HG02571 (cell line): Measurements from ENCODE around the gene MAFF.
"Not testable (repeated sequence)": the region's sequence is repeated elsewhere in the genome, so short reads cannot be mapped to it uniquely, and the experiment has no call there.

Source experiments
- ATAC-seq: cut with Tn5 transposase; IDR thresholded peaks from one replicate; pipeline ENCODE4 v1.9.1; 2021; ENCODE audit warnings: mild to moderate bottlenecking, moderate library complexity; ENCODE audit not compliant: unreplicated experiment

Gene MAFF

DNA sequence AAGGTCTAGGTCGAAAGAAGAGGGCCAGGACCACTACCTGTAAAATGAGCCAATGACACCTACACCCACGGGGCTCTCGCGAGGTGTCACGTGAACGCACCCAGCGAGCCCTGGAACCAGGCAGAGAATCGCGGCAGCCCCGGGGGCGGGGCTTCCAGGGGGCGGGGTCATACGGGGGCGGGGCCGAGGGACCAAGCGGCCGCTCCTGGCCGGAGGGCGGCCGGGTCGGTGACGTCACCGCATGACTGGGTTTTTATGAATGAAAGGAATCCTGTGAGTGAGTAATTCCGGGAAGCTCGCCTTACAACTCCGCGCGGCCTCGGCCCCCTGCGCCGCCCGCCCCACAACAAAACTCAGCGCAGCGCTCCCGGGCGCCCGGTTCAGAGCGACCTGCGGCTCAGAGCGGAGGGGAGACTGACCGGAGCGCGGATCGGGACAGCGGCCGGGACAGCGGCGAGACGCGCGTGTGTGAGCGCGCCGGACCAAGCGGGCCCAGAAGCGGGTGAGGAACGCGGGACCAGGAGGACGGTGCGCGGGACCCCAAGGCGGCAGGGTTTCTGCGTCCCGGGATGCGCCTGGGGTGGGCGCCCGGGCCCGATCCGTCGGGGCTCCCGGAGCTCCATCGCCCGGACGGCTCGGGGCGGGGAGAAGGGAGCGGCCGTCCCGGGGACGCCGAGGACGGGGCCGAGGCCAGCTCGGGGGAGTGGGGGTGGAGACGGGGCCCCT lies at the start of gene MAFF:
Gene MAFF, plus strand, starts transcription at position 284 of the 726 bp plus-strand sequence. CDS start 11,860 bp downstream, outside the sequence.
- ATAC-seq = peak; percentile 47

DNA sequence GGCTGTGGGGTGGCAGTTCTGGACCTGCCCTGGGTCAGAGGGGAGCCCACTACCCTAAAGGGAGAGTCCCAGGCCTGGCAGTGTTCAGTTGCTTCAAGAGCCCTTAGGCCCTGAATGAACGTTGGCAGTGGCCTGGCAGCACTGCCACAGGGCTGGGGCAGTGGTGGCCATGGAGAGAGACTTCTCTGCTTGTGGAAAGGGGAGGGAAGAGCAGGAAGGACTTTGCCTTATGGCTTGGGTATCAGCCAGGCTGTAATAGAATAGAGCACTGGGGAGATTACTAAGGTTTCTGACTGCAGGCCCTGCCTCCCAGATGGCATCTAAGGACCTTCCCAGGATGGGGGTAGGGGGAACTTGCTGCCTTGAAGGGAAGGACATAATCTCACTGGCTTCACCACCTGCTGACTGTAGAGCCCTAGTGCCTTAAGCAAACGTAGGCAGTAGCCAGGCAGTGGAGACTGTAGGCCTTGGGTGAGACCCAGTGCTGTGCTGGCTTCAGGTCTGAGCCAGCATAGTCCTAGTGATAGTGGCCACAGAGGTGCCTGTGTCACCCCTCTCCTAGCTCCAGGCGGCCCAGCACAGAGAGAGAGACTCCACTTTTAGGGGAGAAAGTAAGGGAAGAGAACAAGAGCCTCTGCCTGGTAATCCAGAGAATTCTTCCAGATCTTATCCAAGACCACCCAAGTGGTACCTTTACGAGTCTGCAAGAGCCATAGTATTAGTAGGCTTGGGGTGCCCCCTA lies 47.8 kb upstream of the MAFF start:
- ATAC-seq = no peak

DNA sequence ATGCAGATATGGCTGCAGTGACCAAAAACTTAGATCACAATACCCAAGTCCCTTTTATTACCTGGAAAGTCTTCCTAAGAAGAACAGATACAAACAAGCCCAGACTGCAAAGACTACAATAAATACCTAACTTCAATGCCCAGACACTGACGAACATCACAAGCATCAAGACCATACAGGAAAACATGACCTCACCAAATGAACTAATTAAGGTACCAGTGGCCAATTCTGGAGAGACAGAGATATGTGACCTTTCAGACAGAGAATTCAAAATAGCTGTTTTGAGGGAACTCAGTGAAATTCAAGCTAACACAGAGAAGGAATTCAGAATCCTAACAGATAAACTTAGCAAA lies 47.3 kb upstream of the MAFF start:
- ATAC-seq = not testable (repeated sequence)

DNA sequence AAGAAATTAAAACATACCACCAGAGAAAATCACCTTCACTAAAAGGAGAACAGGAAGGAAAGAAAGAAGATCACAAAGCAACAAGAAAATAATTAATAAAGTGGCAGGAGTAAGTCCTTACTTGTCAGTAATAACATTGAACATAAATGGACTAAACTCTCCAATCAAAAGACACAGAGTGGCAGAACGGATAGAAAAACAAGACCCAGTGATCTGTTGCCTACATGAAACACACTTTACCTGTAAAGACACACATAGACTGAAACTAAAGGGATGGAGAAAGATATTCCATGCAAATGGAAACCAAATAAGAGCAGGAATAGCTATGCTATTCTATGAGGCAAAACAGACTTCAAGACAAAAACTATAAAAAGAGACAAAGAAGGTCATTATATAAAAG lies 46.1 kb upstream of the MAFF start:
- ATAC-seq = no peak

DNA sequence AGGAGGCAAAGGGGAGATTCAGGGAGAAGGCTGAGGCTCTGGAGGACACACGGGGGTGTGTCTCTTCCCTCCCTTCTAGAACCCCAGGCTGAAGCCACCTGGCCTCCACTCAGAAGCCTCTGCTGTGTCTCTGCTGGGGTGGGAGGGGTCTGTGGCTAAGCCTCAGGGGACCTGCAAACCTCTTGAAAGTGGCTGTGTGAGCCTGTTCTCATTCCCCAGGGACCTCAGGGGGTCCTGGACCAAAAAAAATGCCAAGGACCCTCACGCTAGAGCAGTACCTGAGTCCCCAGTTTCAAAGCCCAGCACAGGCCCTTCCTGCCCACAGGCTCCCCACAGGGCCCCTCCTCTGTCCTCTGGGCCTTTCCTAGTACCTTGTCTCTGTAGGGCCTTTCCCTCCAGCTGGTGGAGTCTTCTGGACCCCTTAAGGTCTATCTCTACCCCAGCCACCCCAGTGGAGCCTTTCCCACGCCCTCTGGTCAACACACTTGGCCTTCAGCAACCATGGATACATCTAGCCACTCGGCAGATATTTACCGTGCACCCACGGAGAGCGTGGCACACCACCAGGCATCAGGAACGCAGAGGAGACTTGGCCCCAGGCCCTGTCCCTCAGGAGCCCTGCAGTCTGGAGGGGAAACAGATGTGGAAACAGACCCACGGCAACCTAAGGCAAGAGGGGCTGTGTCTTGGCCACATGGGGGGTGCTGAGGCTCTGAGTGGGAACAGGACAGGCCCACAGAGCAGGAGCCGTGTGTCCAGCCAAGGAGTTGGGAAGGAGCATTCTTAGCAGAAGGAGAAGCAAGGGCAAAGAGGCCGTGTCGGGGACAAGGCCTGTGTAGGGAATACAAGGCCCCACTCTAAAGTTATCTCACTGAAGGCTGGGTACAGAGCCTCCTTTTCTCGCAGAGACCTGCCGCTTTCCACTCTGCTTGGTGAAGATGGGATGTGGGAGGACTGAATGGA lies 38.6 kb upstream of the MAFF start:
- ATAC-seq = no peak

DNA sequence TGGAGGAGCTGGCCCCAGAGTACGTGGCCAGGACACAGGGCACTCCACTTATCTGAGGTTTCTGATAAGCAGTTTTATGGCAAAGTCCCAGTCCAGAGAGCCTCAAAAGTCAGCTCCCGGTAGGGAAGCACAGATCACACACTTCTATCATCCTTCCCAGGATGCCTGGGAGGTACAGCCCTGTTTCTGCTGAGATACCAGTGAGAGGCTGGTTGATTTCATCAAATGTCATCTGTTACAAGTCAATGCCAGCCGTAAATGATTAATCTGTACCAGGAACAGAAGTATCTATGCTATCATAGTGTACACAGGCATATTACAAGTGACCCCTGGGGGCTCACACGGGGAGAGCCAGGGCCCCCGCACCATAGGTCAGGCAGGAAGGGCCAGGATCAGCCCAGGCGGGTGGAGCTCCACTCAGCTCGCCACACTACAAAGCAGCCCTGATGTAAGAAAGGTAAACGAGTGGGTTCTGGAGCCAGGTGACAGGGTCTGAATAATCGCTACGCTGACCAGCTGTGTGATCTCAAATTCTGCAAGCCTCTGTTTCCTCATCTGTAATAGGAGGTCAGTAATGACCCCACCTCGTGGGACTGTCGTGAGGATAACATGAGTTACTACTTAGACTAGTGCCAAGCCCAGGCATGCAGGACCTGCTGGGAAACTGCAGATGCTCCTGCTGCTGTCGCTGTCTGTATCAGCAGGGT lies 37.8 kb upstream of the MAFF start:
- ATAC-seq = no peak

DNA sequence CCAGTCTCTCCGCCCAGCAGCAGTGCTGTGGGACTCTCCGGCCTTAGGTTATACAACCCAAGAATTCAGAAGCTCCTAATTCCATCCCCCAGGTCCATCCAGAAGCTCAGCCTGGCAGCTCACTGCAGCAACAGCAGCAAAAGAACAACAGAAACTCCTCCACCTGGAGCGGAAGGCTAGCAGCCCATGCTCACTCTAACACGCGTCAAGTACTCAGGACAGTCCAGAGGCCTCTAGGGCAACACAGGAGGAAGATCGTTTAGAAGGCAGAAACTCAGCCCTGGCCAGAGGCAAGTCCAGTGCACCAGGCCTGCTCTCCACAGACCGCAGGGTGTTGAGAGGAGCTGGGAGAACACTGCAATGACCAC lies 37.3 kb upstream of the MAFF start:
- ATAC-seq = no peak

DNA sequence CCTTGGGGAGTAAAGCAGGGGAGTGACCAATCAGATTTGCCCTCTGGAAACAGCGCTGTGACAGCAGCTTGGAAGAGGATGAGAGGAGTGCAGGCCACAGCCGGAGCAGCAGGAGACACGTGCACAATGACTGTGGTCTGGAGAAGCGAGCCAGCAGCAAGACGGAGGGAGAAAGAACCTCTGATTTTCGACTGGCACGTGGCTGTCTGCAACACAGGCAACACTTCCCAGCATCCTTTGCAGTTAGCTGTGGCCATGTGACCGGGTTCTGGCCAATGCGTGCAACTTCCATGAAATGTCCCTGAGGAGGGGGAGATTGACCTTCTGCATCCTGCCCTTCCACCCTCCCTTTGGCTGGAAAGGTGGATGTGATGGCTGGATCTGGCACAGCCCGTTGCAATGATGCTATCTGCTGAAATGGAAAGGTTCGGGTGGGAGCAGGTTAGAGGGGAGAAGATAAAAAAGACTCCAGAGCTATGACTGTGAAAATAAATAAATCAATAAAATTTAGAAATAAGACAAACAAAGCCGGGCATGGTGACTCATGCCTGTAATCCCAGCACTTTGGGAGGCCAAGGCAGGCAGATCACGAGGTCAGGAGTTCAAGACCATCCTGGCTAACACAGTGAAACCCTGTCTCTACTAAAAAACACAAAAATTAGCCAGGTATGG lies 35.7 kb upstream of the MAFF start:
- ATAC-seq = no peak

DNA sequence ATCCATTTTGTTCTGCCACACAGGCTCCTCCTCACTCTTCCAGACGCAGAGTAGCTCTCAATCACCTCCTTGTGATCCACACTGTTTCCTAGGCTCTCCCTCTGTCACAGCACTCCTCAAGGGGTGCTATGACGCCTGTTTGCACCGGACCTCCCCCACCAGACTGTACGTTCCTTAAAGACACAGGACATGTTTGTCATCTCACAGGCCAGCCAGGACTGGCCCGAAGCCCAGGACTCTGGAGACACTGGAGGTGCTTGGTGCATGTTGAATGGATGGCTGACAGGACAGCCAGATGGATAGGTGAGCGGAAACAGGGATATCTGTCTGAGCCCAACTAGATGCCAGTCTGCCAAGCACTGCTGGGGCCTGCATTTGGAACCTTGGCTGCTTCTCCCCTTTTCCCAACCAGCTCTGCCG lies 33.8 kb upstream of the MAFF start:
- no peak for ATAC-seq

DNA sequence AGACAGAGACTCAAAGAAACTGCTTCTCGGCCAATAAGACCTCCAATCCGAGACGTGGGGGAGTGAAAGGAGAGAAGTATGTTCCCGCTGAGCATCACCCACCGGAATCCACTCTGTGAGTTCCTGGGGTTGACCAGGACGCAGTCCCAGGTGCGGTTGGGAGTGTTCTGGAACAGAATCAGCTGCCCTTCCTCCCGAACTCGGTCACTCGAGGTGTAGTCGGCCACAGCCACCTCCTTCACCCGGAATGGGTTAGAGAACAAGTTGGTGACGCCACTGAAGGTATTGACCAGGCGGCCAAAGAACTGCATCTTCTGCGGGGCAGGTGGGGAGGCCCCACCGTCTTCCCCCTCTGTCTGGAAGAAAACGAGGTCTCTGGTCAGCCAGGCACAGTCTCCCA lies 32.7 kb upstream of the MAFF start:
- no peak for ATAC-seq

DNA sequence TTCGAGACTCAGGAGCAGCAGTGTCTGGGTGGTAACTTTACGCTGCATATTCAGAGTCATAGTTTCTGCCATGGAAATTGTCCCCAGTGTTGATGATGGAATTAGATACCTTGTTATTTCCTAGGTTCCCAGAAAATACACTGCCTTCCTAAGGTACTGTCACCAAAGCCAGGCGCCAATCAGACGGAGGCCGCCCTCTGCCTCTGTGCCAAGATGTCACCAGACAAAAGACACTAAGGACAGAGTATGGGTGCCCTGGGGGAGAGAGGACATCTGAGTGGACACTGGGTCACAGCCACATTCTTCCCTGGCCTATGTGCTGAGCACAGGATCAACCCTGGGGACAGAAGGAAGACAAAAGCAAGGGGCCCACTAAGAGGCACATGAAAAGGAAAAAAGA lies 31.3 kb upstream of the MAFF start:
- no peak for ATAC-seq

DNA sequence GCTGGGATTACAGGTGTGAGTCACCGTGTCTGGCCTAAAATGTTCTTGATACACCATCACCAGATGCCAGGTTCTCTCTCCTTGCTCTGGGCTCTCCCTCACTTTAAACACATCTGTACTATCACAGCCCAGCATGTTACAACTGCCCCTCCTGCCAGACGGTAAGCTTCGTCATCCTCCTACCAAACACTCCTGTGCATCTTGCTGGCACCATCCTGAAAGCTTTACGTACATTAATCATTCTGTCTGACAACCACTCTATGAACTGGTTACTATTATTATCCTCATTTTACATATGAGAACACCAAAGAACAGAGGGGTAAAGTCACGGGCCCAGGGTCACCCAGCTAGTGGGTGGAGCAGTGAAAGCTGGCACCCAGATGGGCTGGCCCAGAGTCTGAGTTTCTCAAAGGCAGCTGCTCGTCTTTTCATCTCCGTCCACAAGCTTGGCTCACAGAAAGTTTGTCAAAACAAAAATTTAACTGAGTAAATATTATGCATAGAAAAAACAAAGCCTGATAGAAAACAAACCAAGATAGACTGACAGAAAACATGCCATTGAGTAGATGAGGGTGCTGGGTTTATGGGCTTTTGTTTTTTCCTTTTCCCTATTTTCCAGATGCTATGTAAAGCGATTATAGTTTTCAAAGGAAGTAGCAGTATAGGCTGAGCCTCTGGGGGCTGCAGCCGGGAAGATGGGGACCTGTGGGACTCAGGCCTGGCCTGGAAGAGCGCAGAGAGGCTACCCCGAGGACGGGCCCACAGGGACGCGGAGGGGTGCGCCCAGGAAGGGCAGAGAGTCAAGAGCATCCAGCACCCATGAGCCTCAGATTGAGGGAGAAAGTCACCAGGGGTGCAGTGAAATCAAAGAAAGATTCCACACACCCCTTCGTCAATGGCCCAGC lies 29.6 kb upstream of the MAFF start:
- ATAC-seq = no peak

DNA sequence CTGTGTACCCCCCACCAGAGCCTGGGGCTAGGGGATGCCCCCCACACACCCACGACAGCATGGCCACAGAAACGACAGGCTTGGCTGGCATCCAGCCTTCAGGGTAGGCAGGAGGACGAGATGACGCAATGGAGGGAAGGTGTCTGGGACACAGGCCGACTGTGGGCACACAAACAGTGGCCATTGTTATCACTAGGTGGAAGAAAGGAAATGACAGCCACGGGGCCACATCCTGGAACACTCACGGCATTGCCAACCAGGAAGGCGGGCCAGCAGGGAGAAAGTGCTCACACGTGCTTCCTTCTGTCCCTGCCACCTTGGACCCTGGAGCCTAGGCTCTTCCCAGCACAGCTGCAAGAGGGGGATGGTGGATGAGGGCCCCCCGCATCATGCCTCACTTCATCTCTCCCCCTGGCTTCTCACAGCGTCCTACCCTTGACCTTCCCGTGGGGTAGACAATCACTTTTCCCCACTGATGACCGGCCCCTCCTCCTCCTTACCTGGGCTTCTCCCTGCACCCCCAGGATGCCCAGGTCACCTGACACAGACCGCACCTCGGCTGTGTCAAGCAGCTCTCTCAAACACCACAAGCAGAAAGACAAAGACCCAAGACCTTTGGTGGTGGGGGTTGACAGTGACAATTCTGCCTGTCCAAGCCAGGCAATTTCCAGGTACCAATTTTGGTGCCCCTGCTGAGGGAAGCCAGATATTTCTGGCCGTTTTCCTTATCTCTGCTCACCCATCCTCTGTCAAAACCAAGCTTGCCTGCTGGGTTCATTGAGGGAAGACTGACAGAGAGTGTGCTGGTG lies 28.8 kb upstream of the MAFF start:
- no peak for ATAC-seq

DNA sequence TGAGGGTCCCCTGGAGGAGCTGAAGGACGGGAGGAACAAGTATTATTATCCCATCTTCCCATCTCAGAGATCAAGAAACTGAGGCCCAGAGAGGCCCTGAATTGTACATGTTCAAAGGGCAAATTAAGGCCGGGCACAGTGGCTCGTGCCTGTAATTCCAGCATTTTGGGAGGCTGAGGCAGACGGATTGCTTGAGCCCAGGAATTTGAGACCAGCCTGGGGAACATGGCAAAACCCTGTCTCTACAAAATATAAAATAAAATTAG lies 28.2 kb upstream of the MAFF start:
- ATAC-seq = no peak

DNA sequence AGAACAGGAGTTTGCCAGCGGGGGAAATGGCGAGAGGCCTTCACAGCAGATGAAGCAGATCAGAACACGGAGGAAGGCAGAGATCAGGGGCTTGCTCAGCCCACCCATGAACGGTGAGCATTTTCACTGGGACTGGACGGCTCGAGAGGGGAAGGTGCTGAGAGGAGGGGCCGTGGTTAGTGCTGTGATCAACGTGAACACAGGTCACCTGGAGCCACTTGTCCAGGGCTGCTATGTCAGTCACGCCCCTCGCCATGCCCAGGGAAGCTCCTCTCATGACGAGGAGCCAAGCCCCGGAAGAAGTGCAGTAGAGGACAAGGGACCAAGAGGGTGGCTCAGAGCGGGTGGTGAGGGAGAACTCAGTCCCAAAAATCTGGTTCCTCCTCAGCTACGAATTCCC lies 27.2 kb upstream of the MAFF start:
- ATAC-seq = no peak

DNA sequence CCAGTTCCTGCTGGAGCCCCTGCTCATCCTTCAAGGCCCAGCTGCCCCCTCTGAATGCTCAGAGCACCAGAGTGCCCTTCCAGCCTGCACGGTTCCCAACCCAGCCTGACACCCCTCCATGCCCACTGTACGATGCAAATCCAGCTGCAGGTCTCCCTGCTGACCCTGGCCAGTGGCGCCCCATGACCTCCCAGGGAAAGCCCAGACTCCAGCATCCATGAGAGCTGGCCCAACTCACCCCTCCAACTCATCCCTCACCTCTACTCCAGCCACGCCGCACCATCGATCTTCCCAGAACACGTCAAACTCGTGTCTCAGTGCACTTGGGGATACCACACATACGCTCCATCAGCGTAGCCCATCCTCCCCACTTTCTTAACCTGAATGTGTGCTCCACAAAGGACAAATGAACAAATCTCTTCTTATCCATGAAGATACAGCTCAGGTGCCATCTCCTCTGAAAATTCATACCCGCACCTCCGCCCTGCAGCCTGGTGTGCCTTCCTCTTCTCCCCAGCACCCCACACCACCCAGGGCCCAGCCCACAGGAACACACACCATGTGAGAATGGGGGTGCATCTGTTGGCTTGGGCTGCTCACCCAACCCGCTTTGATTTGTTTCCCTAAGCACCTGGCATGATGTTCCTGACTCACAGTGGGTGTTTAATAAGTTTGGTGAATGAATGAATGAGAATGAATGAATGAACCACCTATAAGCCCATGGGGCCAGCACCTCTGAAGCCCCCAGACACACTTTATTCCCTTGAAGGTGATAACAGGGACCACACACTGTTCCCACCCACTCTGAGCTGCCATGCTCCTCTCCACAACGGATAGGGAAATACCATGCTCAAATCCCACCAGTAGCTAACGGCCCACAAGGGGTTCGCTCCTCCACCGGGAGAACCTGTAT lies 26.3 kb upstream of the MAFF start:
- ATAC-seq = no peak

DNA sequence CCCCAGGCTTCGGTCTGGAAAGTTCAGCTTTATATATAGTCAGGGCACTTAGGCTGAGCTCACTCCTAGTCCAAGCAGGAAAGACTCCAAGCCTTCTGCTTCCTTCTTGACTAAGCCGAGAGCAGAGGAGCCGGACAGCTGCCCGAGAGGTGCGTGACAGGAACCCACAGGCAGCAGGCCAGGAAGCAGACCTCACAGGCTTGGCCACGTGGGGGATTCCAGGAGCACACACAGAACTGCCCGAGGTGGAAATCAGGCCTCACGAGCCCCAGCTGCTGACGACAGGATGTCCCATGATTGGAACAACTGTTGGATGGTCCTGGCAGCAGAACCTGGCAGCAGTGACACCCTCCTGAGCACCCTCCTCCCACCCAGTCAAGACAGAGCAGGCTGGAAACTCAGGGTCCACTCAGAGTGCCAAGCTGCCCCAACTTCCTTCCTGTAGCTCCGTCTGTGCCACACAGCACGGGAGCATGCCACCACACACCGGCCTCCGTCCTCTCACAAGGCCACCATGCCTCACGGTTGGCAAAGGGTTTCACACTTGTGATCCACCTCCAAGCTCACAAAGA lies 25.5 kb upstream of the MAFF start:
- ATAC-seq = no peak
